ENCODE data around the gene NPIPB2.
"Not testable (repeated sequence)": the region's sequence is repeated elsewhere in the genome, so short reads cannot be mapped to it uniquely, and the experiment has no call there.

DNA sequence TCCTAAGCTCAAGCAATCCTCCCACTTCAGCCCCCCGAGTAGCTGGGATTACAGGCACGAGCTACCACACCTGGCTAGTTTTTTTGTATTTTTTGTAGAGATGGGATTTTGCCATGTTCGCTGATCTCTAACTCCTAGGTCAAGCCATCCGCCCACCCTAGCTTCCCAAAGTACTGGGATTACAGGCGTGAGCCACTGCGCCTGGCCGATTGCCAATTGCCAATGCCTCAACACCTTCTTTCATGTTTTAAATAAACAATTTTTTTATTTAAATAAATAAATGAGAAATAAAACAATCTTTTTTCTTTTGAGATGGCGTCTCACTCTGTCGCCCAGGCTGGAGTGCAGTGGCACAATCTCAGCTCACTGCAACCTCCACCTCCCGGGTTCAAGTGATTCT is 17.8 kb downstream of the NPIPB2 start:
- TF ChIP-seq EZH2 (IDR thresholded peaks at IDR 0.05; ENCODE audit: insufficient read depth, low read length) = not testable (repeated sequence)
- TF ChIP-seq, protein P1, sequence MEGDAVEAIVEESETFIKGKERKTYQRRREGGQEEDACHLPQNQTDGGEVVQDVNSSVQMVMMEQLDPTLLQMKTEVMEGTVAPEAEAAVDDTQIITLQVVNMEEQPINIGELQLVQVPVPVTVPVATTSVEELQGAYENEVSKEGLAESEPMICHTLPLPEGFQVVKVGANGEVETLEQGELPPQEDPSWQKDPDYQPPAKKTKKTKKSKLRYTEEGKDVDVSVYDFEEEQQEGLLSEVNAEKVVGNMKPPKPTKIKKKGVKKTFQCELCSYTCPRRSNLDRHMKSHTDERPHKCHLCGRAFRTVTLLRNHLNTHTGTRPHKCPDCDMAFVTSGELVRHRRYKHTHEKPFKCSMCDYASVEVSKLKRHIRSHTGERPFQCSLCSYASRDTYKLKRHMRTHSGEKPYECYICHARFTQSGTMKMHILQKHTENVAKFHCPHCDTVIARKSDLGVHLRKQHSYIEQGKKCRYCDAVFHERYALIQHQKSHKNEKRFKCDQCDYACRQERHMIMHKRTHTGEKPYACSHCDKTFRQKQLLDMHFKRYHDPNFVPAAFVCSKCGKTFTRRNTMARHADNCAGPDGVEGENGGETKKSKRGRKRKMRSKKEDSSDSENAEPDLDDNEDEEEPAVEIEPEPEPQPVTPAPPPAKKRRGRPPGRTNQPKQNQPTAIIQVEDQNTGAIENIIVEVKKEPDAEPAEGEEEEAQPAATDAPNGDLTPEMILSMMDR (IDR thresholded peaks at IDR 0.05; ENCODE audit: insufficient read depth, low read depth, low read length) = not testable (repeated sequence)
